Uterine smooth muscle cell (primary cell): ENCODE results near the gene CCKAR. TPM values are rescaled to one million over a fixed set of nuclear protein-coding genes. Genes with fewer than 3 reads are reported as not detected.

Experiments
- total RNA-seq: library from RNA; depleted of rRNA; stranded (reverse); fragments of >200 nt; gene quantifications from 2 replicates; pipeline ENCODE4 v1.2.3, GENCODE V29; 2014

Gene CCKAR
- total RNA-seq: 0.25 TPM in 1 of 2 replicates, not detected in the other

GRCh38 chr4:26490111-26490959 lies at the start of gene CCKAR:
Gene CCKAR, minus strand, starts transcription at chr4:26490484. Its CDS starts 217 bp downstream, at chr4:26490267.

Other genes with a start within 250 kb of the CCKAR start
- 182 and 202 TPM in 2 replicates for gene RBPJ, start 169.5 kb downstream of the CCKAR start, total RNA-seq
- 42.7 and 95.6 TPM in 2 replicates for gene TBC1D19, start 93.6 kb upstream of the CCKAR start, total RNA-seq